ENCODE results near the gene PRM2. TPM values are rescaled to one million over a fixed set of nuclear protein-coding genes. Genes with fewer than 3 reads are reported as not detected.

PRM2 gene
- total and polyA plus RNA-seq, 2 donors (not counting 1 experiment from before 2014, with no cell fraction given): not detected

DNA sequence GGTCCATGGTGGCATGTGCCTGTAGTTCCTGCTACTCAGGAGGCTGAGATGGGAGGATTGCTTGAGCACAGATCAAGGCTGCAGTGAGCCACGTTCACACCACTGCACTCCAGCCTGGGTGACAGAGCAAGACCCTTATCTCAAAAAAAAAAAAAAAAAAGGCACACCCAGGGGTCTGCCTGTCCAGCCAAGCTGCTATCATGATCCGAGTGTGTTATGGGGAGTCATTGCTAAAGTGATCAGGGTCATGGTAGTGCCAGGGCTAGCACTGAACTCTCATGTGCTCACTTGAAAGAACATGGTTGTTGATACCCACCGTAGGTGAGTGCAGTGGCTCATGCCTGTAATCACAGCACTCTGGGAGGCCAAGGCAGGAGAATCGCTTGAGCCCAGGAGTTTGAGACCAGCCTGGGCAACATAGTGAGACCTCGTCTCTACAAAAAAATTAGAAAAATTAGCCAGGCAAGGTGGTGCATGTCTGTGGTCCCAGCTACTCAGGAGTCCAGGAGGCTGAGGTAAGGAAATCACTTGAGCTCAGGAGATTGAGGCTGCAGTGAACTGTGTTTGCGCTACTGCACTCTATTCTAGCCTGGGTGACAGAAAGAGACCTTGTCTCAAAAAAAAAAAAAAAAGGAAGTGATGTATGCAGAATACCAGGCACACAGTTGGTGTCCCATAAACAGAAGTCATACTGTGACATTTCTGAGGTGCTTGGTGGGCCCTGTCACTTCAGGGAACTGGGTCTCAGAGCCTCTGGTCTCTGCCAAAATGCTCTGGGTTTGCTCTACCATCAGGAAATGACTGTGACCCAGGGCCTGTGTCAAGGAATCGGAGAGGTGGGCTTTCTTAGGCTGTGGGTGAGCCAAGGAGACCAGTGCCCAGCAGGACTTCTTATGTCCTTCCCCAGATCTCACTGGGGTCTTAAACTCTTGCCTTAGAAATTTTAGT, 2.7 kb upstream of the PRM2 start:
- Histone ChIP-seq H3K4me3 (replicated peaks in 1 of 4; ENCODE audit: control extremely low read depth in 1 of 4, insufficient read depth in 1 of 4, low read depth in 3 of 4, low read length in 4 of 4) (no peak overlapping the region), H2AFZ (ENCODE audit: low read length) (no peak overlapping the region), H4K20me1 (ENCODE audit: control insufficient read depth, extremely low read depth, insufficient read depth, low read length) (no peaks in the 10 kb centered on the region), H3K4me2 (ENCODE audit: extremely low read depth, insufficient read depth, low read length) (no peak overlapping the region), H3K27ac (ENCODE audit: insufficient read depth, low read length) (no peak overlapping the region), H3K4me1 (ENCODE audit: control insufficient read depth, extremely low read depth, insufficient read depth, low read length) (no peaks in the 10 kb centered on the region), H3K36me3 (ENCODE audit: control insufficient read depth, insufficient read depth, low read length) (no peaks in the 10 kb centered on the region), H3K9me3 (ENCODE audit: control insufficient read depth, insufficient read depth, low read depth, low read length) (no peaks in the 10 kb centered on the region), H3K79me2 (ENCODE audit: control insufficient read depth, insufficient read depth, low read length) (no peaks in the 10 kb centered on the region), H3K27me3 (ENCODE audit: control insufficient read depth, insufficient read depth, low read length) (peaks cover 18% of the 10 kb centered on the region), H3K9ac (ENCODE audit: insufficient read depth, low read length) (no peak overlapping the region)
- TF ChIP-seq, protein P1, sequence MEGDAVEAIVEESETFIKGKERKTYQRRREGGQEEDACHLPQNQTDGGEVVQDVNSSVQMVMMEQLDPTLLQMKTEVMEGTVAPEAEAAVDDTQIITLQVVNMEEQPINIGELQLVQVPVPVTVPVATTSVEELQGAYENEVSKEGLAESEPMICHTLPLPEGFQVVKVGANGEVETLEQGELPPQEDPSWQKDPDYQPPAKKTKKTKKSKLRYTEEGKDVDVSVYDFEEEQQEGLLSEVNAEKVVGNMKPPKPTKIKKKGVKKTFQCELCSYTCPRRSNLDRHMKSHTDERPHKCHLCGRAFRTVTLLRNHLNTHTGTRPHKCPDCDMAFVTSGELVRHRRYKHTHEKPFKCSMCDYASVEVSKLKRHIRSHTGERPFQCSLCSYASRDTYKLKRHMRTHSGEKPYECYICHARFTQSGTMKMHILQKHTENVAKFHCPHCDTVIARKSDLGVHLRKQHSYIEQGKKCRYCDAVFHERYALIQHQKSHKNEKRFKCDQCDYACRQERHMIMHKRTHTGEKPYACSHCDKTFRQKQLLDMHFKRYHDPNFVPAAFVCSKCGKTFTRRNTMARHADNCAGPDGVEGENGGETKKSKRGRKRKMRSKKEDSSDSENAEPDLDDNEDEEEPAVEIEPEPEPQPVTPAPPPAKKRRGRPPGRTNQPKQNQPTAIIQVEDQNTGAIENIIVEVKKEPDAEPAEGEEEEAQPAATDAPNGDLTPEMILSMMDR (conservative IDR thresholded peaks at IDR 0.05 in 1 of 2, IDR thresholded peaks at IDR 0.05 in 1 of 2; ENCODE audit: low read depth in 1 of 2, low read length in 2 of 2): no peak
- TF ChIP-seq EZH2 (IDR thresholded peaks at IDR 0.05; ENCODE audit: low read length, missing control alignments): no peak
- DNase-seq (ENCODE audit: low read depth in 2 of 2): no peak

DNA sequence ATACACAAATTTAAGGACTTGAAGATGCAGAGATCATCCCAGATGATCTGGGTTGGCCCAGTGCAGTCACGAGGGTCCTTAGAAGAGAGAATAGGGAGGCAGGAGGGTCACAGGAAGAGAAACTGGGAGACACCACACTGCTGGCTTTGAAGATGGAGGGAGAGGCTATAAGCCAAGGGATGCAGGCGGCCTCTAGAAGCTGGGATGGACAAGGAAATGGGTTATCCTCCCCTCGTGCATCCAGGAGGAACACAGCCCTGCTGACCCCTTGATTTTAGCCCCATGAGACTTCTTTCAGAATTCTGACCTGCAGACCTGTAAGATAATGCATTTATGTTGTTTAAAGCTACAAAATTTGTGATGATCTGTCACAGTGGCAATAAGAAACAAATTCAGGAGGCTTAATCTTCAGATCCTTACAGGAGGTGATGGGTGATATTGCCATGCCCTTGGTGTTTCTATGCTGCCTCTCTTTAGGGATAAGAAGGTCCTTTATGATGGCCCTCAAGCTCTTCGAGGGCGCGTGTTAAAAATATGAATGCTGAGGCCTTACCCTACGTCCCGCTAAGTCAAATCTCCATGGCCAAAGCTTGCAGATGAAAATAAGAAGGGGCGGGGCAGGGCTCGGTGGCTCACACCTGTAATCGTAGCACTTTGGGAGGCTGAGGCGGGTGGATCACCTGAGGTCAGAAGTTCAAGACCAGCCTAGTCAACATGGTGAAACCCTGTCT, 1.5 kb upstream of the PRM2 start:
- no peak for TF ChIP-seq EZH2 (IDR thresholded peaks at IDR 0.05; ENCODE audit: low read length, missing control alignments)
- TF ChIP-seq, protein P1 (conservative IDR thresholded peaks at IDR 0.05 in 1 of 2, IDR thresholded peaks at IDR 0.05 in 1 of 2; ENCODE audit: low read depth in 1 of 2, low read length in 2 of 2): no peak
- no peak overlapping the region for H3K4me3 ChIP-seq (replicated peaks in 1 of 4; ENCODE audit: control extremely low read depth in 1 of 4, insufficient read depth in 1 of 4, low read depth in 3 of 4, low read length in 4 of 4)

DNA sequence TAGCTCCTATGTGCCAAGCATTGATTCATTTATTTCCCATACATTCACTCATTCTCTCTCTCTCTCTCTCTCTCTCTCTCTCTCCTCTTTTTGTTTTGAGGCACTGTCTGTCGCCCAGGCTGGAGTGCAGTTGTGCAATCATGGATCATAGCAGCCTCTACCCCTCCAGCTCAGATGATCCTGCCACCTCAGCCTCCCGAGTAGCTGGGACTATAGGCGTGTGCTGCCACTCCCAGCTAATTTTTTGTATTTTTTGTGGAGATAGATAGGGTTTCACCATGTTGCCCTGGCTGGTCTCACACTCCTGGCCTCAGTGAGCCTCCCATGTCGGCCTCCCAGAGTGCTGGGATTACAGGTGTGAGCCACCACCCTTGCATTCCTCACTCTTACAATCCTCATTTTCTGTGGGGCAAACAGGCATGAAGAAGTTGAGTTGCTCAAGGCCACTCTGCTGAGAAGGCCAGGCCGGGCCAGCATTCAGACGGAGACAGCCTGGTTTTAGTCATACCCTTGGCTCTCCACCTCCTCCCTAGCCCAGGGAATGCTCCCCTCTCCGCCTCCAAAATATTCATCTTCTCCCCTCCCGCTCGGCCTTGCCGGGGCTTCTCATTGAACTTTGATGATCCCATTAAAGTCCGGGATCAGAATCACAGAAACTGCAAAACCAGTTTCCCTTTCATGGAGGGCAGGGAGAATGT, 765 bp upstream of the PRM2 start:
- Histone ChIP-seq H3K79me2 (ENCODE audit: control insufficient read depth, insufficient read depth, low read length) (no peaks in the 10 kb centered on the region), H3K27ac (ENCODE audit: insufficient read depth, low read length) (no peak overlapping the region), H3K36me3 (ENCODE audit: control insufficient read depth, insufficient read depth, low read length) (no peaks in the 10 kb centered on the region), H2AFZ (ENCODE audit: low read length) (no peak overlapping the region), H3K27me3 (ENCODE audit: control insufficient read depth, insufficient read depth, low read length) (peaks cover 16% of the 10 kb centered on the region), H3K9ac (ENCODE audit: insufficient read depth, low read length) (no peak overlapping the region), H3K4me2 (ENCODE audit: extremely low read depth, insufficient read depth, low read length) (no peak overlapping the region), H3K4me3 (replicated peaks in 1 of 4; ENCODE audit: control extremely low read depth in 1 of 4, insufficient read depth in 1 of 4, low read depth in 3 of 4, low read length in 4 of 4) (no peak overlapping the region), H3K9me3 (ENCODE audit: control insufficient read depth, insufficient read depth, low read depth, low read length) (no peaks in the 10 kb centered on the region), H4K20me1 (ENCODE audit: control insufficient read depth, extremely low read depth, insufficient read depth, low read length) (no peaks in the 10 kb centered on the region), H3K4me1 (ENCODE audit: control insufficient read depth, extremely low read depth, insufficient read depth, low read length) (no peaks in the 10 kb centered on the region)
- TF ChIP-seq, protein P1 (conservative IDR thresholded peaks at IDR 0.05 in 1 of 2, IDR thresholded peaks at IDR 0.05 in 1 of 2; ENCODE audit: low read depth in 1 of 2, low read length in 2 of 2): no peak
- no peak for TF ChIP-seq EZH2 (IDR thresholded peaks at IDR 0.05; ENCODE audit: low read length, missing control alignments)
- peak in 1 of 2 donors; percentile 12 for DNase-seq (ENCODE audit: low read depth in 2 of 2)

More for the DNA sequence above, 1.5 kb upstream of the PRM2 start:
- Histone ChIP-seq H4K20me1 (ENCODE audit: control insufficient read depth, extremely low read depth, insufficient read depth, low read length) (no peaks in the 10 kb centered on the region), H3K4me1 (ENCODE audit: control insufficient read depth, extremely low read depth, insufficient read depth, low read length) (no peaks in the 10 kb centered on the region), H3K36me3 (ENCODE audit: control insufficient read depth, insufficient read depth, low read length) (no peaks in the 10 kb centered on the region), H3K27me3 (ENCODE audit: control insufficient read depth, insufficient read depth, low read length) (peaks cover 17% of the 10 kb centered on the region), H3K9me3 (ENCODE audit: control insufficient read depth, insufficient read depth, low read depth, low read length) (no peaks in the 10 kb centered on the region), H3K27ac (ENCODE audit: insufficient read depth, low read length) (no peak overlapping the region), H3K79me2 (ENCODE audit: control insufficient read depth, insufficient read depth, low read length) (no peaks in the 10 kb centered on the region), H3K4me2 (ENCODE audit: extremely low read depth, insufficient read depth, low read length) (no peak overlapping the region), H2AFZ (ENCODE audit: low read length) (no peak overlapping the region), H3K9ac (ENCODE audit: insufficient read depth, low read length) (no peak overlapping the region)
- DNase-seq (ENCODE audit: low read depth in 2 of 2): no peak

Data from fibroblast of lung (primary cell).